BLaER1 treated with 17β-estradiol and CSF1 and Interleukin-3, amounts not matched to agents 10 nM and 100 nM (cell line): ENCODE results near the gene CCDC97.

Experiments
- H3K27ac ChIP-seq, 11 experiments: shearing (Covaris generic); formaldehyde crosslinking; 2 replicates each; pipeline ENCODE4 v1.8.1; 2022
- H3K27me3 ChIP-seq, 11 experiments: shearing (Covaris generic); formaldehyde crosslinking; 2 replicates each; pipeline ENCODE4 v1.8.1; 2022
- H3K36me3 ChIP-seq, 11 experiments: shearing (Covaris generic); formaldehyde crosslinking; 2 replicates each; pipeline ENCODE4 v1.8.1; 2022
- H3K4me1 ChIP-seq, 10 experiments: shearing (Covaris generic); formaldehyde crosslinking; 2 replicates each; pipeline ENCODE4 v1.8.1; 2022
- H3K4me2 ChIP-seq, 11 experiments: shearing (Covaris generic); formaldehyde crosslinking; 2 replicates each; pipeline ENCODE4 v1.8.1; 2022
- H3K4me3 ChIP-seq, 10 experiments: shearing (Covaris generic); formaldehyde crosslinking; 2 replicates each; pipeline ENCODE4 v1.8.1; 2022
- H3K9ac ChIP-seq, 11 experiments: shearing (Covaris generic); formaldehyde crosslinking; 2 replicates each; pipeline ENCODE4 v1.8.1; 2022
- H3K9me3 ChIP-seq, 11 experiments: shearing (Covaris generic); formaldehyde crosslinking; replicated peaks in 1 of 11; 2 replicates each; pipeline ENCODE4 v1.8.1; 2022
- H4K20me1 ChIP-seq, 11 experiments: shearing (Covaris generic); formaldehyde crosslinking; 2 replicates each; pipeline ENCODE4 v1.8.1; 2022
- Cebpa-rat ChIP-seq, 11 experiments: shearing (Covaris generic); IDR thresholded peaks; 2 replicates each; pipeline ENCODE4 v1.8.1; 2022

CCDC97 gene

GRCh38 chr19:41302624-41303351, 7.2 kb upstream of the CCDC97 start:
- no peaks in the 10 kb centered on the region for H3K27me3 ChIP-seq
- peak overlapping the region; percentile 68 to 98 (median 78); a peak in 21 of 22 replicates for H3K27ac ChIP-seq
- peaks cover 93 to 100% (median 100%) of the 10 kb centered on the region in 10 experiments for H3K4me1 ChIP-seq
- peak overlapping the region; percentile 31 to 74 (median 60); a peak in 21 of 22 replicates for H3K9ac ChIP-seq
- H3K4me3 ChIP-seq = peak overlapping the region in 6 of 10 experiments; percentile 13 to 43 (median 24); a peak in 7 of 20 replicates
- H4K20me1 ChIP-seq = peaks cover 0 to 98% (median 87%) of the 10 kb centered on the region in 11 experiments; a peak in 19 of 22 replicates
- no peaks in the 10 kb centered on the region for H3K9me3 ChIP-seq
- TF ChIP-seq Cebpa-rat (IDR thresholded peaks at IDR 0.05) = no peak
- H3K36me3 ChIP-seq = peaks cover 61 to 98% (median 87%) of the 10 kb centered on the region in 11 experiments
- peak overlapping the region; percentile 79 to 90 (median 82) for H3K4me2 ChIP-seq

DNA sequence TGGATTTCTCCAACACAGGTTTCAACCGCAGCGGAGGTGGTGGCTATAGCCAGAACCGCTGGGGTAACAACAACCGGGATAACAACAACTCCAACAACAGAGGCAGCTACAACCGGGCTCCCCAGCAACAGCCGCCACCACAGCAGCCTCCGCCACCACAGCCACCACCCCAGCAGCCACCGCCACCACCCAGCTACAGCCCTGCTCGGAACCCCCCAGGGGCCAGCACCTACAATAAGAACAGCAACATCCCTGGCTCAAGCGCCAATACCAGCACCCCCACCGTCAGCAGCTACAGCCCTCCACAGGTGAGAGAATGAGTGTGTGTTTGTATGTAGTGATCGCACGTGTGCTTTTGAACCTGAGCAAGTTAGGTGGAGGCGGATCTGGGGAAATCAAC, 6.0 kb upstream of the CCDC97 start:
- Histone ChIP-seq H3K27ac (peak overlapping the region in 10 of 11 experiments; percentile 4 to 96 (median 74); a peak in 10 of 22 replicates), H3K9me3 (no peaks in the 10 kb centered on the region), H4K20me1 (peaks cover 0 to 91% (median 80%) of the 10 kb centered on the region in 11 experiments; a peak in 20 of 22 replicates), H3K36me3 (peaks cover 64 to 93% (median 81%) of the 10 kb centered on the region in 11 experiments), H3K4me3 (no peak overlapping the region), H3K9ac (peak overlapping the region in 5 of 11 experiments; percentile 2 to 71 (median 33); a peak in 6 of 22 replicates), H3K27me3 (no peaks in the 10 kb centered on the region), H3K4me1 (peaks cover 95 to 100% (median 100%) of the 10 kb centered on the region in 10 experiments), H3K4me2 (peak overlapping the region; percentile 79 to 97 (median 83); a peak in 19 of 22 replicates)
- no peak for TF ChIP-seq Cebpa-rat (IDR thresholded peaks at IDR 0.05)

DNA sequence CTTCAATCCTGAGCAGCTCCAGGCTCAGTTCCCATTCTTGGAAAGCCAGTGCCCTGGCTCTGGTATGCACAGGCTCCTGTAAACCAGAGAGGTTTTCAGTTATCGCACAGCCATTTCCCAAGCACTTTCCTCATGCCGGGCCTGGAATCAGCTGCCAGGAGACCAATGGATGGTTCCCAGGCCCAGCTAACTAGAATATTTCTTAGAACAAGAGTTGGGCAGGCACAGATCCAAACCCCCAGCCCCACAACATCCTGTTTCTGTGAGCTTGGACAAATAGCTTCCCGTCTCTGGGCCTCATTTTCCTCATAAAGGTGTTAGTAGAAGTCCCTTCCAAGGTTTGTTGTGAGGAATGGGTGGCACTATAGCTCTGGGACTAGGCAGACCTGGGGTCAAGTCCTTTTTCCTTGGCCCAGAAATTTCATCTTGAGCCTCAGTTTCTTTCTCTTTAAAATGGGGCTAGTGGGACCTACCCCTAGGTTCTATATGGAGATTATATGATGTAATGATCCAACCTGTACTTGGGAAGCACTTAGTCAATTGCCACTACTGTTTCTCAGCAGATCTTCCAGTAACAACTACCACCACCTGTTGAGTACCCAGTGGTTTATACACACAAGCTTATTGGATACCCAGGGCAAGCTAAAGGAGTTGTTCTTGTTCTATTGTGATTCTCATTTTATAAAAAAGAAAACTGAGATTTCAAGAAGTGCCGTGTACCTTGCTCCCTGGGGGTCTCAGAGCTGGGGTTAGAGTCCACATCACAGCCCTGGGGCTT, 5.1 kb upstream of the CCDC97 start:
- no peak for TF ChIP-seq Cebpa-rat (IDR thresholded peaks at IDR 0.05)

GRCh38 chr19:41305927-41306793, 3.8 kb upstream of the CCDC97 start:
- Histone ChIP-seq H3K27me3 (no peaks in the 10 kb centered on the region), H3K9me3 (no peaks in the 10 kb centered on the region), H3K4me1 (peaks cover 84 to 93% (median 91%) of the 10 kb centered on the region in 10 experiments), H3K4me3 (peak overlapping the region in 4 of 10 experiments; percentile 6 to 52 (median 12); a peak in 4 of 20 replicates), H3K36me3 (peaks cover 53 to 76% (median 59%) of the 10 kb centered on the region in 11 experiments), H3K4me2 (peak overlapping the region; percentile 79 to 98 (median 92)), H3K27ac (peak overlapping the region; percentile 73 to 97 (median 93); a peak in 21 of 22 replicates), H3K9ac (peak overlapping the region; percentile 63 to 95 (median 90)), H4K20me1 (peaks cover 0 to 82% (median 62%) of the 10 kb centered on the region in 11 experiments; a peak in 19 of 22 replicates)
- TF ChIP-seq Cebpa-rat (IDR thresholded peaks at IDR 0.05) = no peak

More for the DNA sequence above, 5.1 kb upstream of the CCDC97 start:
- Histone ChIP-seq H3K4me2 (peak overlapping the region in 9 of 11 experiments; percentile 11 to 97 (median 79); a peak in 11 of 22 replicates), H3K4me3 (no peak overlapping the region), H3K9me3 (no peaks in the 10 kb centered on the region), H3K27me3 (no peaks in the 10 kb centered on the region), H3K4me1 (peaks cover 92 to 99% (median 98%) of the 10 kb centered on the region in 10 experiments), H3K9ac (peak overlapping the region in 8 of 11 experiments; percentile 2 to 71 (median 34); a peak in 8 of 22 replicates), H4K20me1 (peaks cover 0 to 87% (median 70%) of the 10 kb centered on the region in 11 experiments; a peak in 20 of 22 replicates), H3K27ac (peak overlapping the region in 7 of 11 experiments; percentile 4 to 88 (median 36); a peak in 8 of 22 replicates), H3K36me3 (peaks cover 64 to 89% (median 72%) of the 10 kb centered on the region in 11 experiments)

GRCh38 chr19:41307090-41307875, 2.7 kb upstream of the CCDC97 start:
- Histone ChIP-seq H3K27ac (peak overlapping the region; percentile 73 to 97 (median 93)), H3K4me3 (peak overlapping the region in 6 of 10 experiments; percentile 4 to 52 (median 13); a peak in 6 of 20 replicates), H4K20me1 (peaks cover 0 to 82% (median 62%) of the 10 kb centered on the region in 11 experiments; a peak in 18 of 22 replicates), H3K4me2 (peak overlapping the region; percentile 79 to 98 (median 92)), H3K9ac (peak overlapping the region; percentile 63 to 95 (median 90); a peak in 21 of 22 replicates), H3K9me3 (no peaks in the 10 kb centered on the region), H3K36me3 (peaks cover 45 to 71% (median 52%) of the 10 kb centered on the region in 11 experiments), H3K27me3 (no peaks in the 10 kb centered on the region), H3K4me1 (peaks cover 84 to 93% (median 91%) of the 10 kb centered on the region in 10 experiments)
- TF ChIP-seq Cebpa-rat (IDR thresholded peaks at IDR 0.05) = no peak

DNA sequence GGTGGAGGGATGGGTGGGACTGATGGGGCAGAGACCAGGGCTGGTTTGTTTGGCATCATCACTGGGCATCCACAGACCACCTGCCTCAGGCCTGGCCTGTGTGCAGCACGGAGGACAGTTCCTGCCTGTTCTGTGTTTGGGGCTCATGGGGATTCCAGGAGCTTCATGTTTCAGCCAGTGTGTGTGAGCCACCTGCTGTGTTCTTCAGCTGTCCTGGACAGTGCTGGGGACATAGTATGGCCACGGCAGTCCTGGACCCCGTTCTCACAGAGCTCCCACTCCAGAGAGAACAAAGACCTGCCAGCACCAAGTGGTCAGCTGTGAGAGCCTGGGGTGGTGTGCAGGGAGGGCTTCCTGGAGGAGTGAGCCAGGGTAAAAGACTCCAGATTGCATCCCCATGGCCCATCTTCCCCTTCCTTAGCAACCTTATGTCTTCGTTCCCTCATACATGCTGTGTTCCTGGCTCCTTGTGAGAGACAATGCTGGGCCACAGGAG, 2.0 kb upstream of the CCDC97 start:
- Histone ChIP-seq H3K27ac (peak overlapping the region; percentile 73 to 97 (median 93)), H3K4me1 (peaks cover 84 to 93% (median 91%) of the 10 kb centered on the region in 10 experiments), H4K20me1 (peaks cover 1 to 82% (median 61%) of the 10 kb centered on the region in 11 experiments; a peak in 21 of 22 replicates), H3K4me2 (peak overlapping the region; percentile 79 to 98 (median 92)), H3K9ac (peak overlapping the region; percentile 63 to 95 (median 90)), H3K9me3 (no peaks in the 10 kb centered on the region), H3K4me3 (no peak overlapping the region; a peak in 1 of 20 replicates), H3K27me3 (no peaks in the 10 kb centered on the region), H3K36me3 (peaks cover 45 to 73% (median 56%) of the 10 kb centered on the region in 11 experiments)
- no peak for TF ChIP-seq Cebpa-rat (IDR thresholded peaks at IDR 0.05)
